IMR-90 (cell line): ENCODE results near the gene SEC22A.

Experiments used
- CEBPB ChIP-seq: IDR thresholded peaks from 2 replicates; pipeline ENCODE4 v1.6.1; 2012; ENCODE audit warnings: low read depth, low read length, improper control_type of control experiment
- MAFK ChIP-seq: IDR thresholded peaks from 2 replicates; pipeline ENCODE4 v1.6.1; 2012; ENCODE audit warnings: low read depth, low read length, improper control_type of control experiment
- MAZ ChIP-seq: IDR thresholded peaks from 2 replicates; pipeline ENCODE4 v1.6.1; 2012; ENCODE audit warnings: low read depth, mild to moderate bottlenecking, low read length, improper control_type of control experiment, moderate library complexity, borderline replicate concordance
- RAD21 ChIP-seq: IDR thresholded peaks from 2 replicates; pipeline ENCODE4 v1.6.1; 2012; ENCODE audit warnings: low read length, improper control_type of control experiment
- TF ChIP-seq, protein P1 (sequence below): conservative IDR thresholded peaks from 2 replicates; pipeline ENCODE4 v1.5.1; 2012; ENCODE audit warnings: mild to moderate bottlenecking, low read depth, low read length, improper control_type of control experiment
- TF ChIP-seq, protein P2 (sequence below): fragments of 150-350 bp; IDR thresholded peaks from 2 replicates; pipeline ENCODE4 v1.6.1; 2016; ENCODE audit warnings: low read depth, mild to moderate bottlenecking, low read length, moderate library complexity, borderline replicate concordance

DNA sequence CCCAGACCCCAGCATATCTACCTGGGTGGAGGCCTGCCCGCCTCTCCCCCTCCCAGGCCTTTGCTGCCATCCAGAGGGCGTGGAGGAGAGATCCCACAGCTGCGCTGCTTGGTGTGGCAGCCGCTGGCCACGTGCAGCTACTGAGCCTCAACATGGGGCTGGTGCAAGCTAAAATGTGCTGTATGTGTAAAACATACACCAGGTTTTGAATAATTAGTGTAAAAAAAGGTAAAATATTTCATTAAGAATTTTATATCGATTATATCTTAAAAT lies 95.8 kb downstream of the SEC22A start:
- no peak for TF ChIP-seq MAZ
- no peak for TF ChIP-seq RAD21
- TF ChIP-seq, protein P1, sequence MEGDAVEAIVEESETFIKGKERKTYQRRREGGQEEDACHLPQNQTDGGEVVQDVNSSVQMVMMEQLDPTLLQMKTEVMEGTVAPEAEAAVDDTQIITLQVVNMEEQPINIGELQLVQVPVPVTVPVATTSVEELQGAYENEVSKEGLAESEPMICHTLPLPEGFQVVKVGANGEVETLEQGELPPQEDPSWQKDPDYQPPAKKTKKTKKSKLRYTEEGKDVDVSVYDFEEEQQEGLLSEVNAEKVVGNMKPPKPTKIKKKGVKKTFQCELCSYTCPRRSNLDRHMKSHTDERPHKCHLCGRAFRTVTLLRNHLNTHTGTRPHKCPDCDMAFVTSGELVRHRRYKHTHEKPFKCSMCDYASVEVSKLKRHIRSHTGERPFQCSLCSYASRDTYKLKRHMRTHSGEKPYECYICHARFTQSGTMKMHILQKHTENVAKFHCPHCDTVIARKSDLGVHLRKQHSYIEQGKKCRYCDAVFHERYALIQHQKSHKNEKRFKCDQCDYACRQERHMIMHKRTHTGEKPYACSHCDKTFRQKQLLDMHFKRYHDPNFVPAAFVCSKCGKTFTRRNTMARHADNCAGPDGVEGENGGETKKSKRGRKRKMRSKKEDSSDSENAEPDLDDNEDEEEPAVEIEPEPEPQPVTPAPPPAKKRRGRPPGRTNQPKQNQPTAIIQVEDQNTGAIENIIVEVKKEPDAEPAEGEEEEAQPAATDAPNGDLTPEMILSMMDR, result no peak
- TF ChIP-seq CEBPB, result no peak
- TF ChIP-seq, protein P2, sequence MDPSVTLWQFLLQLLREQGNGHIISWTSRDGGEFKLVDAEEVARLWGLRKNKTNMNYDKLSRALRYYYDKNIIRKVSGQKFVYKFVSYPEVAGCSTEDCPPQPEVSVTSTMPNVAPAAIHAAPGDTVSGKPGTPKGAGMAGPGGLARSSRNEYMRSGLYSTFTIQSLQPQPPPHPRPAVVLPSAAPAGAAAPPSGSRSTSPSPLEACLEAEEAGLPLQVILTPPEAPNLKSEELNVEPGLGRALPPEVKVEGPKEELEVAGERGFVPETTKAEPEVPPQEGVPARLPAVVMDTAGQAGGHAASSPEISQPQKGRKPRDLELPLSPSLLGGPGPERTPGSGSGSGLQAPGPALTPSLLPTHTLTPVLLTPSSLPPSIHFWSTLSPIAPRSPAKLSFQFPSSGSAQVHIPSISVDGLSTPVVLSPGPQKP, result no peak
- no peak for TF ChIP-seq MAFK
